ENCODE measurements around the gene PCGF2.

The PCGF2 gene

GRCh38 chr17:38702916-38703741 is 45.0 kb downstream of the PCGF2 start:
- peak; percentile 52 for DNase-seq (ENCODE audit: low spot score)

GRCh38 chr17:38702166-38702915 is 45.8 kb downstream of the PCGF2 start:
- DNase-seq (ENCODE audit: low spot score), result peak; percentile 88

- peak; percentile 62 for DNase-seq (ENCODE audit: low spot score)
Measured at GRCh38 chr17:38701504-38702165, 46.5 kb downstream of the PCGF2 start.

- DNase-seq (ENCODE audit: low spot score), result no peak
Measured at GRCh38 chr17:38698760-38699159, 49.4 kb downstream of the PCGF2 start.

- no peak for DNase-seq (ENCODE audit: low spot score)
Measured at GRCh38 chr17:38697061-38697820, 50.9 kb downstream of the PCGF2 start.

- DNase-seq (ENCODE audit: low spot score), result no peak
Measured at GRCh38 chr17:38693700-38694329, 54.3 kb downstream of the PCGF2 start.

- no peak for DNase-seq (ENCODE audit: low spot score)
Measured at GRCh38 chr17:38691154-38691553, 57.0 kb downstream of the PCGF2 start.

GRCh38 chr17:38690386-38690785 is 57.8 kb downstream of the PCGF2 start:
- no peak for DNase-seq (ENCODE audit: low spot score)

- no peak for DNase-seq (ENCODE audit: low spot score)
Measured at GRCh38 chr17:38687286-38687685, 60.9 kb downstream of the PCGF2 start.

- DNase-seq (ENCODE audit: low spot score), result no peak
Measured at GRCh38 chr17:38685491-38685890, 62.6 kb downstream of the PCGF2 start.

Measured in RKO (cell line).